Mesothelial cell of epicardium (in vitro differentiated cells): Measurements from ENCODE around the gene RHOC. TPM values are rescaled to one million over a fixed set of nuclear protein-coding genes. Genes with fewer than 3 reads are reported as not detected.

Experiments
- DNase-seq, 2 experiments: peaks; one replicate each; pipeline ENCODE4 v3.0.0; 2021; ENCODE audit warnings: low spot score in 2 of 2; ENCODE audit not compliant: unreplicated experiment in 2 of 2
- H3K27ac Mint-ChIP-seq: 2 replicates; pipeline ENCODE4 v1.8.0; 2021; ENCODE audit warnings: mixed read lengths
- H3K27me3 Mint-ChIP-seq: 2 replicates; pipeline ENCODE4 v1.8.0; 2021; ENCODE audit warnings: low read depth, mixed read lengths
- H3K36me3 Mint-ChIP-seq: 2 replicates; pipeline ENCODE4 v1.8.0; 2021; ENCODE audit warnings: mixed read lengths
- H3K4me1 Mint-ChIP-seq: 2 replicates; pipeline ENCODE4 v1.8.0; 2021; ENCODE audit warnings: mixed read lengths
- H3K4me3 Mint-ChIP-seq: 2 replicates; pipeline ENCODE4 v1.8.0; 2021; ENCODE audit warnings: mild to moderate bottlenecking, moderate library complexity, mixed read lengths
- H3K9me3 Mint-ChIP-seq: 2 replicates; pipeline ENCODE4 v1.8.0; 2021; ENCODE audit warnings: mixed read lengths
- total RNA-seq: library from RNA; stranded (reverse); gene quantifications from 3 replicates; pipeline ENCODE4 v1.2.1, GENCODE V29; 2021
- TF ChIP-seq, protein P1 (sequence below): fragments of 200-600 bp; sonication (generic); IDR thresholded peaks from one replicate; pipeline ENCODE4 v1.5.0; 2021; ENCODE audit warnings: antibody characterized with exemption; ENCODE audit not compliant: unreplicated experiment

RHOC gene
- total RNA-seq, 1 donor from 2014 or later = 163 TPM

DNA sequence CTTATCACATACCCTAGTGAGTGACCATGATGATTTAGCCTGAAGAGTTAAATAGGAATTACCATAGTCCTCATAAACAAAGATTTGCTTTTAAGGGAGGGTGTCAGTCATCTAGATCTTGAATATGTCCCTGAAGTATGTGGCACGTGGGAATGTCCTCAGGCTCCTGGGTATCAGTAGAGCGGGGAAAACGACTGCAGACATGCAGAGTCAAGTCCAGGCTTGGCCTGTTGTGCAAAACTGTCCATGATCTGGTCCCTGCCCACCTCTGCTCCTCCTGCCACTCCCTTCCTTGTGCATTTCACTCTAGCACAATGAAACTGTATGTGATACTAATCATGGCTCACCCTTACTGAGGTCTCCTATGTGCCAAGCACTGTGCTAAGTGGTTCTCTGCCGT lies 19.6 kb downstream of the RHOC start:
- peaks cover 25% of the 10 kb centered on the region for H3K36me3 Mint-ChIP-seq
- TF ChIP-seq, protein P1, sequence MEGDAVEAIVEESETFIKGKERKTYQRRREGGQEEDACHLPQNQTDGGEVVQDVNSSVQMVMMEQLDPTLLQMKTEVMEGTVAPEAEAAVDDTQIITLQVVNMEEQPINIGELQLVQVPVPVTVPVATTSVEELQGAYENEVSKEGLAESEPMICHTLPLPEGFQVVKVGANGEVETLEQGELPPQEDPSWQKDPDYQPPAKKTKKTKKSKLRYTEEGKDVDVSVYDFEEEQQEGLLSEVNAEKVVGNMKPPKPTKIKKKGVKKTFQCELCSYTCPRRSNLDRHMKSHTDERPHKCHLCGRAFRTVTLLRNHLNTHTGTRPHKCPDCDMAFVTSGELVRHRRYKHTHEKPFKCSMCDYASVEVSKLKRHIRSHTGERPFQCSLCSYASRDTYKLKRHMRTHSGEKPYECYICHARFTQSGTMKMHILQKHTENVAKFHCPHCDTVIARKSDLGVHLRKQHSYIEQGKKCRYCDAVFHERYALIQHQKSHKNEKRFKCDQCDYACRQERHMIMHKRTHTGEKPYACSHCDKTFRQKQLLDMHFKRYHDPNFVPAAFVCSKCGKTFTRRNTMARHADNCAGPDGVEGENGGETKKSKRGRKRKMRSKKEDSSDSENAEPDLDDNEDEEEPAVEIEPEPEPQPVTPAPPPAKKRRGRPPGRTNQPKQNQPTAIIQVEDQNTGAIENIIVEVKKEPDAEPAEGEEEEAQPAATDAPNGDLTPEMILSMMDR = no peak
- no peak overlapping the region for H3K4me3 Mint-ChIP-seq
- H3K9me3 Mint-ChIP-seq = no peaks in the 10 kb centered on the region
- peak overlapping the region; percentile 76 for H3K27ac Mint-ChIP-seq
- H3K27me3 Mint-ChIP-seq = no peaks in the 10 kb centered on the region
- H3K4me1 Mint-ChIP-seq = peaks cover 24% of the 10 kb centered on the region
- DNase-seq = no peak

DNA sequence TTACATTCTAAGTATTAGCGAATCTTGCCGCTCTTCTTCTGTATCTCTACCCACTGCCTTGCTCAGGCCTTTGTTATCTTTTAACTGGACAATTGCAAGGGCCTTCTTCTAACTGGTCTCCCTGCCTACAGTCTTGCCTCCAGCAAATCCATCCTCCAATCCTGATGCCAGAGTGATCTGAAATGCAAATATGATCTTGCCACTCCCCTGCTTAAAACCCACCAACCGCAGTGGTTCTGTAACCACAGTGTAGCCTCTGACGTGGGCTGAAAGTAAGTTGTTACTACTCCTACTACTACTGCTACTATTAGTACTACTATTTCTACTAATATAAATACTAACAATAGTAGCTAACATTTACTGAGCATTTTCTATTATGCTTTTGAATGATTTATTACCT lies 20.1 kb downstream of the RHOC start:
- Mint-ChIP-seq H3K27me3 (no peaks in the 10 kb centered on the region), H3K36me3 (peaks cover 21% of the 10 kb centered on the region), H3K4me1 (peaks cover 24% of the 10 kb centered on the region), H3K9me3 (no peaks in the 10 kb centered on the region), H3K4me3 (no peak overlapping the region), H3K27ac (peak overlapping the region; percentile 65)
- no peak for DNase-seq
- TF ChIP-seq, protein P1 = no peak

DNA sequence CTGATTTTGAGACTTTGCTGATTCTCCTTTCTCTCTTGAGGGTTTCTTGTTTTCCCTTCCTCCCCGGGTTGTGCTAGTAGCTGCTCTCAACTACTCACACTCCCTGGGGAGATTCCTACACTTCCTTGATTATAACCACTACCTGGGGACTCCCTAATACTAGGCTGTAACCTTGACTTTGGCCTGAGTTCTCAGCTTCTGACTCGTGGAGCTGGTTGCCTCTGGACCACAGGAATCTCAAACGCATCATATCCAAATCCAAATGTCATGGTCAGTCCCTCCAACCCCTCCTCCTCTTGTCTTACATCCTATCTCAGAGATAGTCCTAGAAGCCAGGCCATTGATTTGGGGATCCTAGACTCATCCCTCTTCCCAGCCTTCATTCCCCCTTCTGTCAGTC lies 20.5 kb downstream of the RHOC start:
- TF ChIP-seq, protein P1 = no peak
- no peak overlapping the region for H3K4me3 Mint-ChIP-seq
- H3K4me1 Mint-ChIP-seq = peaks cover 24% of the 10 kb centered on the region
- DNase-seq = no peak
- no peaks in the 10 kb centered on the region for H3K27me3 Mint-ChIP-seq
- H3K9me3 Mint-ChIP-seq = no peaks in the 10 kb centered on the region
- H3K36me3 Mint-ChIP-seq = peaks cover 17% of the 10 kb centered on the region
- peak overlapping the region; percentile 65 for H3K27ac Mint-ChIP-seq

DNA sequence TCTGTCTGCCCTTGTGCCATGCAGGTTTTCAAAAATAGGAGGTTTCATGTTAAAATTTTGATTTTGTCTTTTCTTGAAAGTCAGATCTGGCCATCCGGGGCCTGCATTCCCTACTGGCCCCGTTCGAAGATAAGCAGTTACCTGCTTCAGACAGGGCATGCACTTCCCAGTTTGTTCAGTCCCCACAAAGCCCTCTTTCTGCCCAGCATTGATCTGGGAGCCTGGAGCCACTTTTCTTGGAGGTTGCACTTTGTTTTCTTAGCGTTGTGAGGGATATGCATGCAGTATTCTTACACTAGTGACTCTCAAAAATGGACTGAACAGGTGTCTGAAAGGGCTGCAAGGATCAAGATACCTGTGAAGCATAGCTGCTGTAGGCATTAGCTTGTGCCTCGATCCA lies 21.0 kb downstream of the RHOC start:
- Mint-ChIP-seq H3K27me3 (no peaks in the 10 kb centered on the region), H3K4me3 (no peak overlapping the region), H3K36me3 (peaks cover 17% of the 10 kb centered on the region), H3K4me1 (peaks cover 24% of the 10 kb centered on the region), H3K9me3 (no peaks in the 10 kb centered on the region), H3K27ac (peak overlapping the region; percentile 21)
- TF ChIP-seq, protein P1 = no peak
- no peak for DNase-seq

DNA sequence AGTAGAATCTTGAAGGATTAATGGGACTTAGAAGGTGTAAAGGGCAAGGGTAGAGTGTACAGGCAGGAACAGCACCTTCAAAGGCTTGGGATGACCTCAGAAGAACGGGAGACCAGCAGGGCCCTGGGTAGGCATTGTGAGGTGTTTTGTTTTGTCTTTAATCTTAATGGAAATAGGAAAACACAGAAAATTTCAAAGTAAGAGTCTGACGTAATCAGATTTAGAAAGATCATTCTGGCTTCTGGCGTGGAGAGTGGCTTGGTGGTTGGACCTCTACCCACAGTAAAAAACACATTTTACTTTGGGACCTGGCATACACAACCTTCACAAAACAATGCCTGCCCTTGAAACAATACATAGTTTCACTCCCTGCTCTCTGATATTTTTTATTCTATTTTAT lies 28.3 kb downstream of the RHOC start:
- no peak for DNase-seq
- Mint-ChIP-seq H3K9me3 (peaks cover 4% of the 10 kb centered on the region), H3K27me3 (no peaks in the 10 kb centered on the region), H3K4me1 (peaks cover 22% of the 10 kb centered on the region), H3K36me3 (peaks cover 9% of the 10 kb centered on the region), H3K27ac (no peak overlapping the region), H3K4me3 (no peak overlapping the region)
- TF ChIP-seq, protein P1 = no peak

DNA sequence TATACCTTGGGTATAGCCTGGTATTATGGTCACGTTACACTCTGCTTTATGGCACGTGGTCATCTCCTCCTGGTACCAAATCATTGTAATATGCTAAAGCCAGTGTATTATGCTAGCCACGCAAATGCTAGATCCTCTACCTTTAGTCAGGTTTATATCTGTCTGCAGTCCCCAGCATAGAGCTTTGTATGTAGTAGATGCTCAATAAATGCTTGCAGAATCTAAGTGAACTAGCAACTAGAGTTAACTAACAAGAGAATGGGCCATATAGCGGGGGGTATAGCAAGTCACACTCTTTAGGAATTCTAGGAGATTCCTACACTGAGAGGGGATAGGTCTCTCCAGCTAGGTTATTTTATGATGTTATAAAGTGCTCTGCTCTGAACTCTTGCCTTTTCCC lies 29.4 kb downstream of the RHOC start:
- peaks cover 24% of the 10 kb centered on the region for H3K4me1 Mint-ChIP-seq
- peaks cover 6% of the 10 kb centered on the region for H3K36me3 Mint-ChIP-seq
- DNase-seq = no peak
- TF ChIP-seq, protein P1 = no peak
- no peak overlapping the region for H3K27ac Mint-ChIP-seq
- no peak overlapping the region for H3K4me3 Mint-ChIP-seq
- H3K9me3 Mint-ChIP-seq = peaks cover 4% of the 10 kb centered on the region
- no peaks in the 10 kb centered on the region for H3K27me3 Mint-ChIP-seq
